Mesothelial cell of epicardium (in vitro differentiated cells): ENCODE measurements around the gene RBM20. TPM values are rescaled to one million over a fixed set of nuclear protein-coding genes. Genes with fewer than 3 reads are reported as not detected.

Source experiments
- DNase-seq, 2 experiments: peaks; one replicate each; pipeline ENCODE4 v3.0.0; 2021; ENCODE audit warnings: low spot score in 2 of 2; ENCODE audit not compliant: unreplicated experiment in 2 of 2
- H3K27ac Mint-ChIP-seq: 2 replicates; pipeline ENCODE4 v1.8.0; 2021; ENCODE audit warnings: mixed read lengths
- H3K27me3 Mint-ChIP-seq: 2 replicates; pipeline ENCODE4 v1.8.0; 2021; ENCODE audit warnings: low read depth, mixed read lengths
- H3K36me3 Mint-ChIP-seq: 2 replicates; pipeline ENCODE4 v1.8.0; 2021; ENCODE audit warnings: mixed read lengths
- H3K4me1 Mint-ChIP-seq: 2 replicates; pipeline ENCODE4 v1.8.0; 2021; ENCODE audit warnings: mixed read lengths
- H3K4me3 Mint-ChIP-seq: 2 replicates; pipeline ENCODE4 v1.8.0; 2021; ENCODE audit warnings: mild to moderate bottlenecking, moderate library complexity, mixed read lengths
- H3K9me3 Mint-ChIP-seq: 2 replicates; pipeline ENCODE4 v1.8.0; 2021; ENCODE audit warnings: mixed read lengths
- total RNA-seq: library from RNA; stranded (reverse); gene quantifications from 3 replicates; pipeline ENCODE4 v1.2.1, GENCODE V29; 2021
- TF ChIP-seq, protein P1 (sequence below): fragments of 200-600 bp; sonication (generic); IDR thresholded peaks from one replicate; pipeline ENCODE4 v1.5.0; 2021; ENCODE audit warnings: antibody characterized with exemption; ENCODE audit not compliant: unreplicated experiment

The RBM20 gene
- total RNA-seq, 1 donor from 2014 or later = 23.3 TPM

- peaks cover 28% of the 10 kb centered on the region for H3K4me1 Mint-ChIP-seq
- no peak for DNase-seq
- H3K27ac Mint-ChIP-seq = no peak overlapping the region
- H3K27me3 Mint-ChIP-seq = no peaks in the 10 kb centered on the region
- no peaks in the 10 kb centered on the region for H3K36me3 Mint-ChIP-seq
- H3K9me3 Mint-ChIP-seq = no peaks in the 10 kb centered on the region
- TF ChIP-seq, protein P1, sequence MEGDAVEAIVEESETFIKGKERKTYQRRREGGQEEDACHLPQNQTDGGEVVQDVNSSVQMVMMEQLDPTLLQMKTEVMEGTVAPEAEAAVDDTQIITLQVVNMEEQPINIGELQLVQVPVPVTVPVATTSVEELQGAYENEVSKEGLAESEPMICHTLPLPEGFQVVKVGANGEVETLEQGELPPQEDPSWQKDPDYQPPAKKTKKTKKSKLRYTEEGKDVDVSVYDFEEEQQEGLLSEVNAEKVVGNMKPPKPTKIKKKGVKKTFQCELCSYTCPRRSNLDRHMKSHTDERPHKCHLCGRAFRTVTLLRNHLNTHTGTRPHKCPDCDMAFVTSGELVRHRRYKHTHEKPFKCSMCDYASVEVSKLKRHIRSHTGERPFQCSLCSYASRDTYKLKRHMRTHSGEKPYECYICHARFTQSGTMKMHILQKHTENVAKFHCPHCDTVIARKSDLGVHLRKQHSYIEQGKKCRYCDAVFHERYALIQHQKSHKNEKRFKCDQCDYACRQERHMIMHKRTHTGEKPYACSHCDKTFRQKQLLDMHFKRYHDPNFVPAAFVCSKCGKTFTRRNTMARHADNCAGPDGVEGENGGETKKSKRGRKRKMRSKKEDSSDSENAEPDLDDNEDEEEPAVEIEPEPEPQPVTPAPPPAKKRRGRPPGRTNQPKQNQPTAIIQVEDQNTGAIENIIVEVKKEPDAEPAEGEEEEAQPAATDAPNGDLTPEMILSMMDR = no peak
- H3K4me3 Mint-ChIP-seq = no peak overlapping the region
Observed at GRCh38 chr10:110613996-110614495, 30.1 kb upstream of the RBM20 start.

DNA sequence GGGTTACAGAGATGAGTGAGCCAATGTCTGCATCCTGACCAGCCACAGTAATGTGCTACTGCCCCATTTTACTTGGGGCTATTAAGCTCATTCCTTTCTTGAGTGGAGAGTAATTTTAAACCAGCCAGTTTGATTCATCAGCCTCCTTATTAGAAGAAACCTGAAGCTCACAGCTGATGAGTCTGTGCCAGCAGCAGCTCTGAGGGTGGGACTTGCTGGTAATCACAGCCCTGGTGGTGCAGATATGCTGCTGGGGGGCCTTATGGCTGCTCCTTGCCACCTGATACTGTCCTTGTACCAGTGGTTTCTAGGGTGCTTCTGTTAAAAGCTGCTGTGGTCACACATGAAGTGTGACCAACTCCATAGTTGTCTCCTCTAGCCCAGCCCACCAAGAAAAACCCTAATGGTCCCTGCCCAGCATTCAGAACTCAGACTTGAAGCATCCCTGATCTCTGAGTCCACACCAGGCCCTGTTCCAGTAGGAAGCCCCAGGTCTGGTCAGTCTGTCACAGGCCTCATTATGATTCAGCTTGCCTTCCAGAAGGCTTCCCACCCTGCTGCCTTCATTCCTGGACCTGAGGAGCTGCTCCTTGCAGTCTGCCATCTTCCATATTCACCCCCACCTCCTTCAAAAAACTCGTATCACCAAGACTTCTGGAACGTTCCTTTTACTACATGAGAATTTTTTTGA, 28.9 kb upstream of the RBM20 start:
- H3K9me3 Mint-ChIP-seq = no peaks in the 10 kb centered on the region
- H3K27ac Mint-ChIP-seq = no peak overlapping the region
- DNase-seq = no peak
- H3K4me3 Mint-ChIP-seq = no peak overlapping the region
- TF ChIP-seq, protein P1 = no peak
- no peaks in the 10 kb centered on the region for H3K36me3 Mint-ChIP-seq
- no peaks in the 10 kb centered on the region for H3K27me3 Mint-ChIP-seq
- peaks cover 29% of the 10 kb centered on the region for H3K4me1 Mint-ChIP-seq

DNA sequence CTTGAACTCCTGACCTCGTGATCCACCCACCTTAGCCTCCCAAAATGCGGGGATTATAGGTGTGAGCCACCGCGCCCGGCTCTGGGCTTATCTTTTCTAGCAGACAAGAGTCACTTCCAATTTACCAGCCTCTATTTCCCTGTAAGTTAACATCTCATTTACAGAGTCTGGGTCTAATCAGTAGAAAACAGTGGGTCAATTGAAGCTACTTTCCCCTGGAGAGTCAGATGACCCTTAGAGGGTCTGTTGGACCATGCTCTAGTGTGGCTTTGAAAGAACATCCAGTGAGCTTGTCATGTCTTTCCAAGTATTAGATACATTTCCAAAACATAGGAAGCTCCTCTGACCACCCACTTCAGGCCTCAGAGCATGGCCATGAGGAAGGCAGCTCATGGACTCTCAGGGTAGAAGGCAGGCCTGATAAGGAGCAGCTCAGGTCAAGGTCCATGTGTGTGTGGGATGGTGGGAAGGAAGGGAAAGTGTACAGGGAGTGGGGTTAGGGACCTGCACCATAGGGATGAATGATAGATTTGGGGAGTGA, 27.6 kb upstream of the RBM20 start:
- H3K27me3 Mint-ChIP-seq = no peaks in the 10 kb centered on the region
- H3K27ac Mint-ChIP-seq = no peak overlapping the region
- TF ChIP-seq, protein P1 = no peak
- H3K9me3 Mint-ChIP-seq = no peaks in the 10 kb centered on the region
- H3K4me3 Mint-ChIP-seq = no peak overlapping the region
- peaks cover 19% of the 10 kb centered on the region for H3K4me1 Mint-ChIP-seq
- no peaks in the 10 kb centered on the region for H3K36me3 Mint-ChIP-seq
- no peak for DNase-seq

DNA sequence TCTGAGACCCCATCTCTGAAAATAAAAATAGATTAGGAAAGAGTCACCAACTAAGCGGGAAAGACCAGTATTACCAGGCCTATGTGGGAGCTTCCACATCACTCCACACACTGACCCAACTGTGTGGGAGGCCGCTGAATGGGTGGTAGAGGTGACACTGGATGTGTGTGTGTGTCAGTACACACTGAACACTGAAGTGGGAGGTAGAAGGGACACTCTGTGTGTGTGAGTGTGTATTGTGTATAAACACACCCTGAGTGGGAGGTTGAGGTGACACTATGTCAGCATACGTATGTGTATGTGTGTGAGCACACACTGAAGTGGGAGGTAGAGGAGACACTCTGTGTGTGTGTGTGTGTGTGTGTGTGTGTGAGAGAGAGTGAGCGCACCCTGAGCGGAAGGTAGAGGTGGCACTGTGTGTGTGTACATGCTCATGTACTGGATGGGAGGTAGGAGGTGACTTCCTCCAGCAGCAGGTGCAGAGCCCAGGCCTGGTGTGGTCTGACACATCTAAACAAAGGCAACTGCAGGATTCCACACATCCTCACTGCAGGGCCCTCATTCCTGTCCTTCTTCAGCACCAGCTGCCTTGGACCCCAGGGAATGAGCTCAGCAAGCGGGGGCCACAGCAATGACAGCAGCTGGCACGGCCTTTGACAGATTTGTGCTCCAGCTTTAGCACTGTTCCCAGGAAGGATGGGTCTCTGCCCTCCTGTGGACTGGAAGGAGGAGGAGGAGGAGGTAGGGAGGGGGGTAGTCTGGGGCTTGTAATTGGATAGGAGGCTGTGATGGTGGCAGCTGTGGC, 26.5 kb upstream of the RBM20 start:
- Mint-ChIP-seq H3K27me3 (no peaks in the 10 kb centered on the region), H3K9me3 (peaks cover 4% of the 10 kb centered on the region), H3K4me1 (peaks cover 19% of the 10 kb centered on the region), H3K36me3 (no peaks in the 10 kb centered on the region), H3K27ac (no peak overlapping the region), H3K4me3 (no peak overlapping the region)
- TF ChIP-seq, protein P1 = no peak
- DNase-seq = no peak

DNA sequence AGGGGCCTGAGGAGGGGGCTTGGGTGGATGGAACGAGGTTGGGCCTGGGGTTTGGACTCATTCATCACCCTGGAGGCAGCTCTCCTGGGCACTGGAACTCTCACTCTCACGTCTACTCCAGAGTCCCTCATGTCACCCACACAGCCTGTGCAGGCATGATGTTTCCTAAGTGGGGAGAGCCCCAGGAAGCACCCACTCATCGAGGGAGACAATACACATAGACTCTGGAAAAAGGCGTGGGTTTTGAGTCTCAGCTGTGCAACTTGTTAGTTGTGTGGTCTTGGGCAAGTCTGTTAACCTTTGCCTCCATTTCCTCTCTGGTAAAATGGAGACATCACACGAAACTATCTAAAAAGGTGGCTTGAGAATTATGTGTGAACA, 25.9 kb upstream of the RBM20 start:
- no peak for DNase-seq
- Mint-ChIP-seq H3K36me3 (no peaks in the 10 kb centered on the region), H3K4me3 (no peak overlapping the region), H3K9me3 (peaks cover 5% of the 10 kb centered on the region), H3K27me3 (no peaks in the 10 kb centered on the region), H3K4me1 (peaks cover 19% of the 10 kb centered on the region), H3K27ac (no peak overlapping the region)
- TF ChIP-seq, protein P1 = no peak
